HG03196 (cell line): ENCODE data around the gene TBXAS1.
"Not testable (repeated sequence)": the region's sequence is repeated elsewhere in the genome, so short reads cannot be mapped to it uniquely, and the experiment has no call there.

Source experiments
- ATAC-seq: cut with Tn5 transposase; IDR thresholded peaks from one replicate; pipeline ENCODE4 v1.9.1; 2021; ENCODE audit not compliant: unreplicated experiment

TBXAS1 gene

GRCh38 chr7:139913021-139913844 is 84.2 kb downstream of the TBXAS1 start:
- ATAC-seq: no peak

- no peak for ATAC-seq
Measured at GRCh38 chr7:139913845-139914135, 84.7 kb downstream of the TBXAS1 start.

GRCh38 chr7:139914306-139915267 is 85.5 kb downstream of the TBXAS1 start:
- ATAC-seq: no peak

- no peak for ATAC-seq
Measured at GRCh38 chr7:139915268-139915863, 86.3 kb downstream of the TBXAS1 start.

GRCh38 chr7:139915864-139916716 is 87.0 kb downstream of the TBXAS1 start:
- ATAC-seq: peak; percentile 91

- ATAC-seq: peak; percentile 61
Measured at GRCh38 chr7:139916717-139917395, 87.8 kb downstream of the TBXAS1 start.

GRCh38 chr7:139917851-139918250 is 88.8 kb downstream of the TBXAS1 start:
- ATAC-seq: no peak

- no peak for ATAC-seq
Measured at GRCh38 chr7:139918480-139918879, 89.4 kb downstream of the TBXAS1 start.

- no peak for ATAC-seq
Measured at GRCh38 chr7:139923090-139923489, 94.0 kb downstream of the TBXAS1 start.

- ATAC-seq: no peak
Measured at GRCh38 chr7:139924461-139924860, 95.4 kb downstream of the TBXAS1 start.

- ATAC-seq: not testable (repeated sequence)
Measured at GRCh38 chr7:139929221-139929620, 100.2 kb downstream of the TBXAS1 start.

- ATAC-seq: no peak
Measured at GRCh38 chr7:139930286-139930965, 101.4 kb downstream of the TBXAS1 start.

GRCh38 chr7:139931190-139931934 is 102.3 kb downstream of the TBXAS1 start:
- no peak for ATAC-seq

GRCh38 chr7:139932531-139932930 is 103.5 kb downstream of the TBXAS1 start:
- ATAC-seq: no peak

GRCh38 chr7:139936760-139937310 is 107.8 kb downstream of the TBXAS1 start:
- ATAC-seq: no peak

GRCh38 chr7:139937715-139938114 is 108.7 kb downstream of the TBXAS1 start:
- no peak for ATAC-seq

GRCh38 chr7:139940866-139941265 is 111.8 kb downstream of the TBXAS1 start:
- no peak for ATAC-seq

- no peak for ATAC-seq
Measured at GRCh38 chr7:139941421-139941820, 112.4 kb downstream of the TBXAS1 start.

GRCh38 chr7:139941866-139942265 is 112.8 kb downstream of the TBXAS1 start:
- no peak for ATAC-seq
